Activated CD4-positive, alpha-beta T cell treated with anti-CD3 and anti-CD28 coated beads, Interleukin-10, Interleukin-2, amounts not matched to agents 100 ng/mL and 50 ng/mL, durations not matched to agents 16 hours and 8 hours (primary cell): ENCODE measurements around the gene SCAI.
"Not testable (repeated sequence)": the region's sequence is repeated elsewhere in the genome, so short reads cannot be mapped to it uniquely, and the experiment has no call there.

Experiments used
- DNase-seq: peaks from one replicate; pipeline ENCODE4 v3.0.0-alpha.2; 2020

SCAI gene

DNA sequence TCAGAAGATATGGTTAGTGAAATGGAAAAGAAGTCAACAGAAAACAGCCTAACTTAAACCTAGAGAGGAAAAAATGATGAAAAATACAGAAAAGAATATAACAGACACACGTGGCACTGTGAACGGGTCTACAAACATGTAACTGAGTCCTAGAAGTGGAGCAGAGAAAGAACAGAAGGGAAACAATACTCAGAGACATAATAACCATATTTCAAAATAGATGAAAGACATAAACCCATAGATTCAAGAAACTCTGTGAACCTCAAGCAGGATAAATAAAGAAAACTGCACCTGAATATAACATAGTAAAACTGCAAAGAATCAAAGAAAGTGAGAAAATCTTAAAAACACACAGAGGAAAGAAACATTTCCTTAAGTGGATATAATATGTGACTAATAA lies 134.7 kb downstream of the SCAI start:
- DNase-seq: no peak

DNA sequence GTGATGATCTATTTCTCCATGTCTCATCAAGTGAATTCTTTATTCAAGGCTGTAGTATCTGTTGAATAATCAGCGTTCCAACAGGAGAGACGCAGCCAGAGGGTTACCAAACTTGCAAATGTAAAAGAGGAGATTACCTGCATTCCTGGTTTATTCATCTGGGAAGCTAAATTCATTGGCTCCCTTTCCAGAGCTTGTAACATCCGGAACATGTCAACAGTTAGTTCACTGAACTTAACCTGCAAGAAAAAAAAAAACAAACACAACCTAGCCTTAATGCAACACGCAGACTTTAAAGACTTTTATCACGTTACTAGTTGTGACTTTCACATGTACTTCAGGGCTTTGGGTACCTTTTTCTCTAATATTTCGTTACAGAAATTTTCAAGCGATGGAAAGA lies 140.0 kb downstream of the SCAI start:
- no peak for DNase-seq

DNA sequence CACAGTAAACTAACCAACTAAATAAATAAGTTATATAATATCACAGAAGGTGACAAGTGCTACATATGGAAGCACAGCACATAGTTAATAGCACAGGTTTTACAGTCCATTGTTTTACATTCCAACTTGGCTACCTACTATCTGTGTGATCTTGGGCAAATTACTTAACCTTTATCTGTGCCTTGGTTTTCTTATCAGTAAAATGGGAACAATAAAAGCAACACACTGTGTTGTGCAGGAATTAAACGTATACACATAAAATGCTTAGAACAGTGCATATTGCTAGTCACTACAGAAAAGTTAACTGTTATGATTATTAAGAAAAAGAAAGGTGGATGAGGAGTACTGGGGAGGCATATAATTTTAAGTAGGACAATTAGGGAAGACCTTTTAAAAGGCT lies 159.6 kb downstream of the SCAI start:
- no peak for DNase-seq

DNA sequence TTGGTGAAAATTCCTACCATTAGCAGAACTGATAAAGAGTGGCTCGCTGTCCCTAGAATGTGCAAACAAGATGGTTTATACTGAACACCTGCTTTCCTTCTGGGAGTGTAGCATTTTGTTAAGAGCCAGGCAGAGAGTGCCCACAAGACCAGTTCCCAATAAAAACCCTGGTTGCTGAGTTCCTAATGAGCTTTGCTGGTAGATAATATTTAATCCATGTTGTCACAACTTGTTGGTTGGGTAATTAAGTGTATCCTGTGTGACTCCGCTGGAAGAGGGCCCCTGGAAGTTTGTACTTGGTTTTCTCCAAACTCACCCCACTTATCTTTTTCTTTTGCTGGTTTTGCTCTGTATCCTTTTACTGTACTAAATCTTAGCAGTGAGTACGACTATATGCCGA lies 162.9 kb downstream of the SCAI start:
- no peak for DNase-seq

DNA sequence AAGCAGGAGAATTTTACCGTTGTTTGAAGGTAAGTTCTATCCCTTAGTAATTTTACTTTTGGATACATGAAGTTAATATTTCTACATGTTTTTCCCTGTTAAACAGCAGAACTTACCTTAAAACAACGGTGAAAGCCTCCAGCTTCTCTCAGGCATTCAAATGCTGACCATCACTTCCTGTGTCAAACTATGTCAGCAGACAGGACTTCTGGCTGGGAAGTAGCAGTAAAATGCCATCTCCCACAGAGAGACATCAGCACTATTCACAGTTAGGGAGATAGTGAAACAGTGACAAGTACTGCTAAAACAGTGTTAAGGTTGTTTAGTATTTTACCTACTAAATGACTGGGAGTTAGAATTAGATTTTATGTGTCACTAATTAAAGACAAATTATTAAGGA lies 168.2 kb downstream of the SCAI start:
- DNase-seq: no peak

DNA sequence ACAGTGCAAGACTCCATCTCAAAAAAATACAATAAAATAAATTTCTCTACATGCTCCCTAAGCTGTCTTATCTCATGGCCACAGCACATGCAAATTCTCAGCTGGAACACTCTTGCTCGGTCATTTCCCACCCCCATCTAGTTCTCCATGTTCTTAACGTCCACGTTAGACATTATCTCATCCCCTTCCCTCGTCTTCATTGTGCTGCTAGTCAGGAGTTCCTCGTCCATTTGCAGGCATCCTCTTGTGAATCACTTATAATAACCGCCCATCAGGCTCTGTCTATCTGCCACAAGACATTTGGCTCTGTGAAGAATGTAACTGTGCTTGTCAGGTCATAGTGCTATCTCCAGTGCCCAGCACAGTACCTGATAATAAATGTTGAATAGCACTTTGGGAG lies 169.5 kb downstream of the SCAI start:
- DNase-seq: no peak

DNA sequence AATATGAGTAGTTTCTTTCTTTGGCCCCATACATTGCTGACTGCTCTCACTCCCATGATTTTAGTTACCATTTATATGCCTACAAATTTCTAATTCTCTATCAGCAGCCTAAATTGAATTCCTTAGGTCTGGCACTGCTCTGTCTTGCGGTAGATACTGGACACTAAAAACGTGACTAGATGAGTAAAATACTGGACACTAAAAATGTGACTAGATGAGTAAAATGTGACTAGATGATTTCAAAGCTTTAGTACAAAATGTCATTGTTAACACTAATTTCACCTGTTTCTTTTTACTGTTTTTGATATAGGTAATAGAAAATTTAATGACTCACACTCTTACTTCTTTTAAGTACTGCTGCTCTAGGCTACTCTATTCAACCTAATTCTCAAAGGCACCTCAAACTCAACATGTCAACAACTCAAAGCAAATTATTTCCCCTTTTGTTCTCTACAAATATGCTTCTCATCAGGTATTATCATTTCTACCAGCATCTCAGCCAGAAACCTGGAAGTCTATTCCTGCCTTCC lies 171.0 kb downstream of the SCAI start:
- peak; percentile 32 for DNase-seq

DNA sequence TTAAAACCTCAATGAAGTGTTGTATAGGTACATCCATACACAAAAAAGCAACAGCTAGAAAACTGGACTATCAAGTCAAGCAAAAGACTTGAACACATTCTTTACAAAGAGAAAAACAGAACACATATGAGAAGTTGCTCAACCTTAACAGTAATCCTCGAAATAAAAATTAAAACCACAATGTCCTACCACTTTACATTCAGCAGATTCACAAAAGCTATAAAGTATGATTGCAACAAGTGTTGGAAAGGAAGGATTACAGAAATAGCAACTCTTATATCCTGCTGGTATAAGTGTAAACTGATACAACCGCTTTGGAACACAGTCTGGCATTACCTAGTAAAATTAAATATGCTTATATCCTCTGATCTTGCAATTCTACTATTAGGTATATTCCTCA lies 173.9 kb downstream of the SCAI start:
- no peak for DNase-seq

DNA sequence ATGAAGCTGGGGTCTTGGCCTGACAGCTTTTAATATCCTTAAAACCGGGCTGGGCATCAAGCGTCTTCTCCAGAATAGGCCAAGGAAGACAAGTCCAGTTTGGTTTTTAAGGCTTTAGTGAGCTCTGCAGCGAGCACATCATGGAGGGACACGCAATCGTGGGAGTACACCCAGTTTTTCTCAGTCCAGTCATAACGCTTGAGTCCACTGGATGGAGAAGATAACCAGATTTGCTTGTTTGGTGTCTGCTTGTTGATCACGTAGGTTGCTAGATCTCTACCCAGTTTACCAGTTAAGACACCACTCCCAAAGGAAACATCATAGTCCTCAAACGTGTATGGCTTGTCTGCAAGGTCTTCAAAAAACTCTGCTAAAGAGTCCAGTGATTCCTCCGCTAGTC lies 175.1 kb downstream of the SCAI start:
- DNase-seq: no peak

DNA sequence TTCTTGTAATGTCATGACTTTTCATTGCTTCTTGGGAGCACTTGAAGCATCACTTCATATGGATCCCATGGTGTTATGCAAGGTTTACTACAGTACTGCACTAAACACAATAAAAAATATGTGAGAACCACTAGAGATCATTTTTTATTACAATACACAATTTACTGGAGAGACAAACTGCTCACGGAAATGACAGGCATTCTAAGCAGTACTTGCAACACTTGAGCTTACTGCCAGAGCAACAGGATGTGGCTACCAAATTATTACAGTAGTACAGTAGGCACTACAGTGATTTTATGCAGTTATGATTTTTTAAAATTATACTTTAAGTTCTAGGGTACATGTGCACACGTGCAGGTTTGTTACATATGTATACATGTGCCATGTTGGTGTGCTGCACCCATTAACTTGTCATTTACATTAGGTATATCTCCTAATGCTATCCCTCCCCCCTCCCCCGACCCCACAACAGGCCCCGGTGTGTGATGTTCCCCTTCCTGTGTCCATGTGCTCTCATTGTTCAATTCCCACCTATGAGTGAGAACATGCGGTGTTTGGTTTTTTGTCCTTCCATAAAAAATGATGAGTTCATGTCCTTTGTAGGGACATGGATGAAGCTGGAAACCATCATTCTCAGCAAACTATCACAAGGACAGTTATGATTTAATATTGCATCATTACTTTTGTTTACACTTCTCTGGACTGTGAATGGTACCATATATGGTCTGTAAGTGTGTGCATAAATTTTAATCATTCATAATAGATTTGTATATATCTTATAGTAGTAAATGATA lies 177.4 kb downstream of the SCAI start:
- DNase-seq: peak; percentile 61

DNA sequence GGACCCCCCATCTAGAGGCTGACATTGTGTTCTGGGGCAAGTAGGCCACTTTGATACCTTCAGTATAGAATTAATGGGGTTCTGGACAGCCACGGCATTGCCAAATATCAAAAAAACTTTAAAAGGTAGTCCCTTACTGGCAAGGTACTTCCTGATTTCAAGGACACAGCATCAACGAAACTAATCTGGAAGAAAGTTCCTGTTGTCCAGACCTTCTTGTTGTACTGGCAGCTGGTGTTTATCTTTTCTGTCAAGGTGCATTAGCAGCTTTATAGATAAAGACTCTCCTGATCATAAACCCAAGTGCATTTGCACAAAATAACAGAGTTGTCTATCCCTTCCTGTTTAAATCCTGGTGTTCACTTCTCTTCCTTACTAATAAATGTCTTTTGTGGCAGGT lies 178.7 kb downstream of the SCAI start:
- no peak for DNase-seq

DNA sequence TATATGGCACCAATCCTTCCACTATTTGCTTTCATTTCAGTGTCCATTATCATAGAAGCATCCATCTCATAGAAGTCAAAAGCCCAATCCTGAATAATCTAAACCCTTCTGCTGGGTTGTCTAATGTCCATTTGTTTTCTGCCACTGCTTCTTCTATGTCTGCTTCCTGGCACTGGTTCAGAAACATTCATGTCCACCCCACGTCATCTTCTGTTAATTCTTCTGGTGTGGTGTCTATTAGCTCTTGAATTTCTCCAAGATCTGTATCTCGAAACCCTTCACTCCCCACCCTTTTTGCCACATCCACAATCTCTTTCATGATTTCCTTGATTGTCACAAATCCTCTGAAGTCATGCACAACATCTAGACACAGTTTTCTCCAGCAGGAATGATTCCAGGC lies 179.3 kb downstream of the SCAI start:
- DNase-seq: no peak

DNA sequence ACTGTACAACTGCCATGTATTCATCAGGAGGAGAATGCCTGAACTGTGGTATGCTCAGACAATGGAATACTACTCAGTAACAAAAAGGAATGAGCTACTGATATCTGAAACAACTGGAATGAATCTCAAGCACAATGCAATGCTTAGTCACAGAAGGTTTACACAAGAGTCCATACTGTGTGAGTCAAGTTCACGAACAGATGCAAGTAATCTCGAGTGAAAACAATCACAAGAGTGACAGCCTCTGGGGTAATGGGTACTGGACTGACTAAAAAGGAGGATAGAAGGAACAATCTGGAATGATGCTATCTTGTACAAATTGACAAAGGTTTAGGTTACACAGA lies 182.9 kb downstream of the SCAI start:
- no peak for DNase-seq

DNA sequence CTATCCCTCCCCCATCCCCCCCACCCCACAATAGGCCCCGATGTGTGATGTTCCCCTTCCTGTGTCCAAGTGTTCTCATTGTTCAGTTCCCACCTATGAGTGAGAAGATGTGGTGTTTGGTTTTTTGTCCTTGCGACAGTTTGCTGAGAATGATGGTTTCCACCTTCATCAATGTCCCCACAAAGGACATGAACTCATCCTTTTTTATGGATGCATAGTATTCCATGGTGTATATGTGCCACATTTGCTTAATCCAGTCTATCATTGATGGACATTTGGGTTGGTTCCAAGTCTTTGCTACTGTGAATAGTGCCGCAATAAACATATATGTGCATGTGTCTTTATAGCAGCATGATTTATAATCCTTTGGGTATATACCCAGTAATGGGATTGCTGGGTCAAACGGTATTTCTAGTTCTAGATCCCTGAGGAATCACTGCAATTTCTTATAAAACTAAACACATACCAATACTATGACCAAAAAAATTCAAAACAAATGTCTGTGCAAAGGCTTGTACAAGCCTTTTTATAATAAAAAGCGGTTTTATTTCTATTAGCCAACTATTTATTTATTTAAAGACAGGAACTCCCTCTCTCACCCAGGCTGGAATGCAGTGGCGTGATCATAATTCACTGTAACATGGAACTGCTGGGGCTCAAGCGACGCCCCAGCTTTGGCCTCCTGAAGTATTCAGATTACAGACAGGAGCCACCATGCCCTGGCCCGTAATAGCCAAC lies 183.5 kb downstream of the SCAI start:
- DNase-seq: not testable (repeated sequence)

DNA sequence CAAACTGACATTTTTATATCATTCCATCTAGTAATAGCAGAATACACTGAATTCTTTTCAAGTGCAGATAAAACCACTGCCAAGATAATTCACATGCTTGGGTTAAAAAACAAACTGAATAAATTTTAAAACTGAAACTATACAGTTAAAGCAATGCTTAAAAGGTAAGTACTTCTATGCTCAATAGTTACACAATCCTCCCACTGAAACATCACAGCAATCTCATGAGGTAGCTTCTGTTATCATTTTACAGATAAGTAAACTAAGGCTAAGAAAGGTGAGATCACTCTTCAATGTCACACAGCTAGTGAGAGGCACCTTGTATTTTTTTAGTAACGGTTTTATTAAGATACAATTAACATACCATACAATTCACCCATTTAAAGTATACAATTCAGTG lies 189.1 kb downstream of the SCAI start:
- DNase-seq: no peak

DNA sequence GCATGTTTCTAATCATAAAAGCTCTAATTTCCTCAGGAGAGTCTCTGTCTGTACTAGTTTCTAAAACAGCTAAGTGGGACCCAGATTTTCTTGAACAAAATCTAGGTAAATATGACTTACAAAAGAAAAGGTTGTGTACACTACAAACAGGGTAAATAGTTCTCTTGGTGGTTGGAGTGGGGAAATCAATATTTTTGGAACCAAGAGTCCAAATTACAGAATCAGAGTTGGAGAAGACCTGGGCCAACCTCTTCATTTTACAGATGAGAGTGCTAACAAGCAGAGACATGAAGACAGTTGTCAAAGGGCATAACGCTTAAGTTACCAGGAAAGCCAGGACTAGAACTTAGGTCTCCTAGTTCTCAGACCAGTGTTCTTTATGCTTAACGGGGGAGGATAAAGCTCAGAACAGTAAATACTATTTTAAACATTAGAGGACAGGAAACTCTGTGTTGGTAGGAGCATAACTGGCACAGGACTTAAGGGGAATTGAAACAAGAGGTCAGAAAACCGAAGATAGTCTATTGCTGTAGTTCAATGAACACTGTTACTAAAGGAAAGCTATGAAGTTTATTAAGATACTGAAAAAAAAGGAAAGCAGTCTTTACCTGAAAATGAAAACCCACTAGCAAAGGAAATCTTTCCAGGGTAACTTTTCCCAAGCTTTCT lies 193.1 kb downstream of the SCAI start:
- DNase-seq: no peak

DNA sequence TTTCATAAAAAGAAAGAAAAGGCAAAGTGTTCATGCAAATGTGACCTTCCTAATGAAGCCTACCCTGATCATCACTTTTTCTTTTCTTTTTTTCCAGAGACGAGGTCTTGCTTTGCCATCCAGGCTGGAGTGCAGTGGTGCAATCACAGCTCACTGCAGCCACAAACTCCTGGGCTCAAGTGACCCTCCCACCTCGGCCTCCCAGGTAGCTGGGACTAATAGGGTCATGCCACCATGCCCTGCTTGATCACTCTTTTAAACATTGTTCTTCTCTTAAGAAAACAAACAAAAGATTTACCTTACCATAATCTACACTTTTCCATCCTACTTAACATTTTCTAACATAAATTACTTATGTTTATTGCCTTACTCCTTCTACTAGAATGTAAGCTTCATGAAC lies 193.9 kb downstream of the SCAI start:
- no peak for DNase-seq

DNA sequence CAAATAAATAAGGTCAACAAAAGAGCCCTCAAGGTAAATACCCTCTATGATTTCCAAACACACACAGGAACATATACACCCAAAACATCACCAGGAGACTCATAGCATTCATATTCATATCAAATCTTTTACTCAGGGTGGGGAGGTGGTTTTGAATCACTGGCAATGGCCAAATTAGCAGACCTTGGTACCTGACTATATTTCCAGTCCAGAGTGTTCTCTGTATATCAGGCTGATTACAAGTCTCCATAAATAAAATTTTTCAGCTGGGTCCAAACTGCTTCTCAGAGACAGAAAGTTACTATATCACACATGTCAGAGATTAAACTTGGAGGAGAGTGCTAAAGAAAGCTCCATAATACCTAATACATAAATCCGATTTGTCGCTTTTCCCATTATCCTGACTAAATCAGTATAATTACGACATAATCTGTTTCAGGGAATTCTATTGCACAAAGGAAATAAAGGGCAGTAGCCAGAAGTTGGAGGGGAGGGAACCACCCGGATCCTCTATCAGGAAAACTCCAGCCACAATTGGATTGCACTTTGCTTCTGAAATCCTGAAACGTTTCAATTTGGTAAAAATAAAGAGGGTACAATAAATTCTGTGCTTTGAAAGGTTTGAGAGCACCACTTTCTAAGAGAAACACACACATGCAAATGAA lies 195.5 kb downstream of the SCAI start:
- DNase-seq: no peak

DNA sequence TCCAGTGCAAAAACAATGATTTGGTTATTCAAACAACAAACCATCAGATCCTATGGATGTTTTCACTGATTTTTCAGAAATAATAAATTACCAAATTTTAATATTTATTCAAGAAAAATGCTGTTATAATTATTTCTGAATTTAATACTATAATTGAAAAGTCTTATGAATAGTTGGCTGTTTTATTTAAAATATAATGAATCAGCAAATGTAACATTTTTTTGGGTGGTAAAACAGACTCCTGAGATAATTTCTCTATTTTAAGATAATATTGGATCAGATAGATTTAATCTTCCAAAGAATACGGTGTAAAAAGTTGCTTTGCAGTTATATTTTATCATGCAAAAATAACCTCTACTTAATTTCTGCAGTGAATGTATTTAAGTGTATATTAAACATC lies 197.2 kb downstream of the SCAI start:
- no peak for DNase-seq

DNA sequence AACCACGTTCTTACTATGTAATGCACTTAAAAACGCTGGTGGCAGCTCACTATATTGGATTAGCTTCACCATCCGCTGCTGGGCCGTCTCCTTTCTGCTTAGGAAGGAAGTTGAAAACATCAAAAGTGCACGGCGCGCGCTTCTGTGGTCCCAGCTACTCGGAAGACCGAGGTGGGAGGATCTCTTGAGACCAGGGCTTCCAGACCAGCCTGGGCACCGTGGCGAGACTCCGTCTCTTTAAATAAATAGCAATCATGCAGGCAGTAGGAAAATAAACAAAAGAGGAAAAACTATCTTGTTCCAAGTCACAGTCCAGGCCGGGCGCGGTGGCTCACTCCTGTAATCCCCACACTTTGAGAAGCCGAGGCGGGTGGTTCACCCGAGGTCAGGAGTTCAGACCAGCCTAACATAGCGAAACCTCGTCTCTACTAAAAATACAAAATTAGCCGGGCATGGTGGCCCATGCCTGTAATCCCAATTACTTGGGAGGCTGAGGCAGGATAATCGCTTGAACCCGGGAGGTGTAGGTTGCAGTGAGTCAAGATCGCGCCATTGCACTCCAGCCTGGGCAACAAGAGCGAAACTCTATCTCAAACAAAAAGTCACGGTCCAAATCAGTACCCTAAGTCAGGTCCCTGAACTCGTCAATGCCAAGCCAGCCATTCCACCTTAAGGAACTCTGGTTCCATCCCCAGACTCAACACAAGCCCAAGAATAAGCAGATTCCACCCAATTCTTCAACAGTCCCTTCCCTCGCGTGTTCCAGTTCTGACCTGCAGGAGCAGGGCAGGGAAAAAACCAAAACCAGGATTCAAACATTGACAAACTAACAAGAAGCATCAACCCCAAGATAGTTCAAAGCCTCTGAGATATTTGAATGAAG lies 201.4 kb downstream of the SCAI start:
- peak; percentile 70 for DNase-seq

DNA sequence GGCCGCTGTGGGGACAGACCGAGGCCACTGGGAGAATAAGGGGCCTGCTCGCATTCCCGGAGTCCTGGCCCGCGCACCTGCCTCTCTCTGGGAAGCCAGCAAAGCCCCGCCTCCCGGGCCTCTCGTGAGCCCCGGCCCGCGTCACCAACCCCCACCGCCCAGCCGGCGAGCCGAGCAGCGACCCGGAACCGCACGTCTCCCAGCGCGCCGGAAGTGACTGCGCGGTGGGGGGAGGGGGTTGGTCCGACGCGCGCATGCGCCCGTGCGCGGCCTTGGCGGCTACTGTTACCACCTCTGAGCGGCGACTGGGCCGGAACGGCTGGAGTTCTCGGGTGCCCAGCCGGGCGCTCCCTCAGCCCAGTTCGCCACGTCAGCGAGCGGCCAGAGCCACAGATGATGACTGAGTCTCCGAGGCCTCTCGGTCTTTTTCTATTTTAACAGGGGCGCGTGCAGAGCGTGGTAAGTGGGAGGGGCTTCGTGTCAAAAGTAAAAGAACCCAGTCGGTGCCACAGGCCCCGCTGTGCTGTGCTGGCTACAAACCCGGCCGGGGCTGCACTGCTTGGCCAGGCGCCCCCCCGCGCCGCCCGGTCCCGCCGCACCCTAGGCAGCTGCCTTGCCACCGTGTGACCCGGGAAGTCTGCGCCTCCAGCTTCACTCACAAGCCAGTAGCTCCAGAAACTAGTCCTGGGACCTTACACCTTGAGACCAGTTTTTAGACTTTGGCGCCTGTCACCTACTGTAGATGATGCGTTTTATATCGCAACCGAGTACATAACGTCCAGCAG lies 202.2 kb downstream of the SCAI start, which contains the start of gene GOLGA1:
Gene GOLGA1, minus strand, starts transcription at position 190 of the 785 bp plus-strand sequence. CDS start 2,372 bp downstream, outside the sequence.
- peak; percentile 96 for DNase-seq
